Neuronal stem cell (in vitro differentiated cells): ENCODE measurements around the gene ZBTB7C.

Source experiments
- DNase-seq: peaks from one replicate; pipeline ENCODE4 v3.0.0-alpha.2; 2013; ENCODE audit warnings: low spot score
- H2AFZ ChIP-seq: one replicate; pipeline ENCODE4 v1.6.1; 2013; ENCODE audit warnings: mild to moderate bottlenecking, low read length, inconsistent platforms
- H2AK5ac ChIP-seq: 2 replicates; pipeline ENCODE4 v1.6.1; 2013; ENCODE audit warnings: low read depth, mild to moderate bottlenecking, inconsistent platforms, low read length, moderate library complexity, mixed read lengths
- H2BK120ac ChIP-seq: 2 replicates; pipeline ENCODE4 v1.6.1; 2013; ENCODE audit warnings: low read depth, mild to moderate bottlenecking, inconsistent platforms, low read length, moderate library complexity, mixed read lengths
- H2BK12ac ChIP-seq: one replicate; pipeline ENCODE4 v1.6.1; 2013; ENCODE audit warnings: low read length, inconsistent platforms
- H2BK15ac ChIP-seq: 2 replicates; pipeline ENCODE4 v1.6.1; 2013; ENCODE audit warnings: mild to moderate bottlenecking, low read length, inconsistent platforms, mixed read lengths
- H2BK5ac ChIP-seq: one replicate; pipeline ENCODE4 v1.6.1; 2013; ENCODE audit warnings: inconsistent platforms, mild to moderate bottlenecking, low read length, moderate library complexity
- H3K14ac ChIP-seq: one replicate; pipeline ENCODE4 v1.6.1; 2013; ENCODE audit warnings: low read length, inconsistent platforms
- H3K18ac ChIP-seq: 2 replicates; pipeline ENCODE4 v1.6.1; 2013; ENCODE audit warnings: low read length, inconsistent platforms
- H3K23ac ChIP-seq: 2 replicates; pipeline ENCODE4 v1.6.1; 2013; ENCODE audit warnings: low read depth, mild to moderate bottlenecking, mixed read lengths, low read length, inconsistent platforms; ENCODE audit not compliant: poor library complexity
- H3K27ac ChIP-seq: replicated peaks from 3 replicates; pipeline ENCODE4 v1.5.1; 2013; ENCODE audit warnings: low read length, inconsistent platforms
- H3K27me3 ChIP-seq, 3 experiments: 2 replicates each; pipeline ENCODE4 v1.6.1; 2013; ENCODE audit warnings: low read length in 3 of 3, mild to moderate bottlenecking in 2 of 3, inconsistent platforms in 1 of 3, low read depth in 1 of 3, mixed read lengths in 1 of 3, moderate library complexity in 1 of 3; ENCODE audit not compliant: control insufficient read depth in 3 of 3, insufficient read depth in 3 of 3
- H3K36me3 ChIP-seq, 2 donors: replicated peaks in 1 of 2; 2 replicates each; pipeline ENCODE4 v1.6.1; 2013; ENCODE audit warnings: low read length in 2 of 2; ENCODE audit not compliant: control insufficient read depth in 2 of 2, insufficient read depth in 2 of 2
- H3K4ac ChIP-seq: 2 replicates; pipeline ENCODE4 v1.6.1; 2013; ENCODE audit warnings: inconsistent platforms, mild to moderate bottlenecking, low read length, moderate library complexity
- H3K4me1 ChIP-seq, 2 donors: 1 replicate in 1 of 2; 2 replicates in 1 of 2; pipeline ENCODE4 v1.6.1; 2013; ENCODE audit warnings: low read length in 2 of 2, low read depth in 1 of 2; ENCODE audit not compliant: control insufficient read depth in 2 of 2, insufficient read depth in 1 of 2
- H3K4me2 ChIP-seq: one replicate; pipeline ENCODE4 v1.6.1; 2013; ENCODE audit warnings: mild to moderate bottlenecking, low read length, inconsistent platforms; ENCODE audit not compliant: insufficient read depth, poor library complexity, severe bottlenecking
- H3K4me3 ChIP-seq, 2 donors: 2 replicates each; pipeline ENCODE4 v1.5.1; 2013; ENCODE audit warnings: low read length in 2 of 2, mild to moderate bottlenecking in 2 of 2, inconsistent platforms in 1 of 2, moderate library complexity in 1 of 2
- H3K79me1 ChIP-seq: one replicate; pipeline ENCODE4 v1.6.1; 2013; ENCODE audit warnings: low read depth, mild to moderate bottlenecking, inconsistent platforms, low read length, moderate library complexity
- H3K9ac ChIP-seq: one replicate; pipeline ENCODE4 v1.6.1; 2013; ENCODE audit warnings: mild to moderate bottlenecking, low read depth, low read length, inconsistent platforms; ENCODE audit not compliant: poor library complexity
- H3K9me3 ChIP-seq, 2 donors: replicated peaks in 1 of 2; 2 replicates each; pipeline versions ENCODE3 to v1.6.1; 2013; ENCODE audit warnings: low read length in 2 of 2, mild to moderate bottlenecking in 2 of 2, inconsistent platforms in 1 of 2, low read depth in 1 of 2, mixed read lengths in 1 of 2, moderate library complexity in 1 of 2; ENCODE audit not compliant: control insufficient read depth in 2 of 2, insufficient read depth in 1 of 2
- H4K8ac ChIP-seq: one replicate; pipeline ENCODE4 v1.6.1; 2013; ENCODE audit warnings: low read depth, mild to moderate bottlenecking, inconsistent platforms, low read length, moderate library complexity
- H4K91ac ChIP-seq: one replicate; pipeline ENCODE4 v1.6.1; 2013; ENCODE audit warnings: low read length, low read depth, mild to moderate bottlenecking, inconsistent platforms; ENCODE audit not compliant: poor library complexity
- WGBS, 2 donors: extraction: QIAGEN DNeasy Blood & Tissue Kit; methylation state at CpG; one replicate each; pipeline ENCODE4 v1.1.7; 2013; ENCODE audit warnings: missing lambda C conversion rate in 2 of 2, mixed read lengths in 1 of 2; ENCODE audit not compliant: insufficient read length in 2 of 2, insufficient replicate concordance in 1 of 2; ENCODE audit errors: extremely low coverage in 2 of 2; 5-methylcytosine and 5-hydroxymethylcytosine counted together

Gene ZBTB7C

DNA sequence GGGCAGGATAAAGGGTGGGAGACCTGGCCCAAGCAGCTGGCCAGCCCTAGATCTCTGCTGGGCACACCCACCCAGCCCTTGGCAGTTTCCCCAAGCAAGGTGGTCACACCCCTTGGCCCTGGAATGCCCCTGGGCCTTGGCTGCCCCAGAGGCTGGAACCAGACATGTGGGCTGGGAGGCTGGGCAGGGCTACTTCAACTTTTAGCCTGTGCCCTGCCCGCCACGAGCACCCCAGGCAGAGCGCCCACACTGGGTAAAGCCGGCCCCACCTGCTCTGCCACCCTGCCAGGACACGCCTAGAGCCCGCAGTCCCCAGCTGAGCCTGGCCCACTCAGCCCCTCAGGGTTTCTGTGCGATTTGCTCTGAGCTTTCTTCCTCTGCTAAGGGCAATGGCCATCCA, 359.0 kb downstream of the ZBTB7C start:
- no peak overlapping the region for H4K8ac ChIP-seq
- H3K79me1 ChIP-seq: no peaks in the 10 kb centered on the region
- H3K4me2 ChIP-seq: no peak overlapping the region
- no peak overlapping the region for H3K27ac ChIP-seq
- no peak overlapping the region for H4K91ac ChIP-seq
- no peak overlapping the region for H3K4me3 ChIP-seq
- no peak overlapping the region for H3K23ac ChIP-seq
- H2BK15ac ChIP-seq: no peak overlapping the region
- H3K36me3 ChIP-seq: no peaks in the 10 kb centered on the region
- no peak overlapping the region for H2AK5ac ChIP-seq
- no peak overlapping the region for H2BK120ac ChIP-seq
- no CpG with 5 or more reads among the region's 7 CpGs for WGBS, 2 donors
- no peak overlapping the region for H3K9ac ChIP-seq
- no peak overlapping the region for H3K14ac ChIP-seq
- no peak overlapping the region for H2BK5ac ChIP-seq
- H3K27me3 ChIP-seq: peaks cover 0 to 13% (median 0%) of the 10 kb centered on the region in 3 experiments
- H3K4ac ChIP-seq: no peak overlapping the region
- H2AFZ ChIP-seq: no peak overlapping the region
- H3K4me1 ChIP-seq: peaks cover 0 to 7% of the 10 kb centered on the region in 2 donors
- H3K9me3 ChIP-seq: peaks cover 0 to 3% of the 10 kb centered on the region in 2 donors
- H3K18ac ChIP-seq: peak overlapping the region; percentile 68
- DNase-seq: no peak
- no peak overlapping the region for H2BK12ac ChIP-seq

- no peak overlapping the region for H2BK12ac ChIP-seq
- no CpG with 5 or more reads among the region's 5 CpGs for WGBS, 2 donors
- H4K8ac ChIP-seq: no peak overlapping the region
- no peak for DNase-seq
- peak overlapping the region; percentile 68 for H3K18ac ChIP-seq
- H3K9me3 ChIP-seq: peaks cover 0 to 3% of the 10 kb centered on the region in 2 donors
- peak overlapping the region; percentile 21 for H2BK15ac ChIP-seq
- H3K27me3 ChIP-seq: peaks cover 0 to 13% (median 0%) of the 10 kb centered on the region in 3 experiments
- no peak overlapping the region for H3K9ac ChIP-seq
- H3K23ac ChIP-seq: no peak overlapping the region
- H3K14ac ChIP-seq: no peak overlapping the region
- peaks cover 0 to 7% of the 10 kb centered on the region in 2 donors for H3K4me1 ChIP-seq
- no peak overlapping the region for H3K27ac ChIP-seq
- no peak overlapping the region for H3K4ac ChIP-seq
- H2AFZ ChIP-seq: no peak overlapping the region
- no peak overlapping the region for H4K91ac ChIP-seq
- H3K4me2 ChIP-seq: no peak overlapping the region
- peak overlapping the region; percentile 10 for H2AK5ac ChIP-seq
- no peaks in the 10 kb centered on the region for H3K36me3 ChIP-seq
- no peak overlapping the region for H3K4me3 ChIP-seq
- H3K79me1 ChIP-seq: no peaks in the 10 kb centered on the region
- H2BK120ac ChIP-seq: no peak overlapping the region
- H2BK5ac ChIP-seq: no peak overlapping the region
Measured at GRCh38 chr18:48049757-48050156, 359.4 kb downstream of the ZBTB7C start.

GRCh38 chr18:48048251-48048650, 360.9 kb downstream of the ZBTB7C start:
- Histone ChIP-seq H3K18ac (no peak overlapping the region), H2AK5ac (no peak overlapping the region), H3K23ac (no peak overlapping the region), H2BK12ac (no peak overlapping the region), H3K27me3 (peaks cover 0 to 6% (median 0%) of the 10 kb centered on the region in 3 experiments), H2BK120ac (no peak overlapping the region), H3K36me3 (no peaks in the 10 kb centered on the region), H2AFZ (no peak overlapping the region), H3K4ac (no peak overlapping the region), H4K91ac (no peak overlapping the region), H3K9me3 (peaks cover 0 to 3% of the 10 kb centered on the region in 2 donors), H3K79me1 (no peaks in the 10 kb centered on the region), H3K4me1 (no peaks in the 10 kb centered on the region), H3K14ac (no peak overlapping the region), H3K27ac (no peak overlapping the region), H3K4me2 (no peak overlapping the region), H3K9ac (no peak overlapping the region), H3K4me3 (no peak overlapping the region), H4K8ac (no peak overlapping the region), H2BK15ac (no peak overlapping the region), H2BK5ac (no peak overlapping the region)
- WGBS, 2 donors: no CpG with 5 or more reads among the region's 3 CpGs
- DNase-seq: no peak

DNA sequence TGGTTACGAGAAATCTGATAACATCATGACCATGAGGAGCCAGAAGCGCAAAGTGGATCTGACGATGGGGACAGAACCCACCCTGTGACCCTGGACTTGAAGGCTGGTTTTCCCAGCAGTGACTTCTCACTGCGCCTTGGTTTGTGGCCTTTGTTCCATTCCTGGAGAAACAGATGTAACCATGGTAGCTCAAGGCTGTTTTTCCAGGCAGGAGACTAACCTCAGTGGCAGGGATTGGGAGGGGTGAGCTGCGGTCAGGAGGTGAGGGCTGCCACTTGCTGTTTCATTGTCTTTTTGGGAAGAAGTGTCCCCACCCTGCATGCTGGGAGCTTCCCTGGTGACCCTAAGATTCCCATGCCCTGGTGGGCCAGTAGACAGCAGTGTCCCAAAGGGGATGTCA, 362.3 kb downstream of the ZBTB7C start:
- H2BK12ac ChIP-seq: no peak overlapping the region
- H3K9me3 ChIP-seq: peaks cover 0 to 3% of the 10 kb centered on the region in 2 donors
- no peak overlapping the region for H2AFZ ChIP-seq
- WGBS, 2 donors: no CpG with 5 or more reads among the region's 5 CpGs
- H4K8ac ChIP-seq: no peak overlapping the region
- no peak overlapping the region for H3K23ac ChIP-seq
- H3K27ac ChIP-seq: no peak overlapping the region
- no peak overlapping the region for H3K4me2 ChIP-seq
- no peak for DNase-seq
- H3K36me3 ChIP-seq: no peaks in the 10 kb centered on the region
- no peak overlapping the region for H3K9ac ChIP-seq
- H3K18ac ChIP-seq: no peak overlapping the region
- H4K91ac ChIP-seq: no peak overlapping the region
- no peak overlapping the region for H3K4me3 ChIP-seq
- no peaks in the 10 kb centered on the region for H3K79me1 ChIP-seq
- H3K4me1 ChIP-seq: no peaks in the 10 kb centered on the region
- H3K27me3 ChIP-seq: peaks cover 0 to 6% (median 0%) of the 10 kb centered on the region in 3 experiments
- no peak overlapping the region for H2BK15ac ChIP-seq
- H2BK120ac ChIP-seq: no peak overlapping the region
- no peak overlapping the region for H3K14ac ChIP-seq
- H2BK5ac ChIP-seq: no peak overlapping the region
- H2AK5ac ChIP-seq: no peak overlapping the region
- H3K4ac ChIP-seq: no peak overlapping the region
